Anterior cingulate cortex (tissue), 58 donors: ENCODE measurements around the gene FBRS.
"Not testable (repeated sequence)": the region's sequence is repeated elsewhere in the genome, so short reads cannot be mapped to it uniquely, and the experiment has no call there.

Experiments
- DNase-seq, 58 donors: peaks; one replicate each; lab custom pipeline; 2025; lab: John Stamatoyannopoulos, UW

Gene FBRS

GRCh38 chr16:30663038-30663437 is 4.8 kb downstream of the FBRS start:
- DNase-seq: no peak

- no peak for DNase-seq
Observed at GRCh38 chr16:30663820-30664219, 5.6 kb downstream of the FBRS start.

DNA sequence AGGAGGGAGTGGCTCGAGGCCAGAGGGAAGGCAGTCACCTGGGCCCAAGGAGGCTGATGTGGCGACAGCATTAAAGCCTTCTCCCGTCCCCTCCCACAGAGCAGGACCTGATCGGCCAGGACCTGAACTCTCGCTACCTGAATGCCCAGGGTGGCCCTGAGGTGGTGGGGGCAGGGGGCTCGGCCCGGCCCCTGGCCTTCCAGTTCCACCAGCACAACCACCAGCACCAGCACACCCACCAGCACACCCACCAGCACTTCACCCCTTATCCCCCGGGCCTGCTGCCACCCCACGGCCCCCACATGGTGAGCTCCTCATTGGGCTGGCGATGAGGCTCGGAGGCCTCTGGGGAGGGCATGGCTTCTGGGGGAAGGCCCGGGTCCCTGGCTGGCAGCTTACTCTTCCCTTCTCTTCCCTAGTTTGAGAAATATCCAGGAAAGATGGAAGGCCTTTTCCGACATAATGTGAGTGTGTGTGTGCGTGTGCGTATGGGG is 6.4 kb downstream of the FBRS start:
- DNase-seq: no peak

GRCh38 chr16:30665155-30665829 is 7.1 kb downstream of the FBRS start:
- no peak for DNase-seq

- DNase-seq: no peak
Observed at GRCh38 chr16:30665830-30666190, 7.6 kb downstream of the FBRS start.

DNA sequence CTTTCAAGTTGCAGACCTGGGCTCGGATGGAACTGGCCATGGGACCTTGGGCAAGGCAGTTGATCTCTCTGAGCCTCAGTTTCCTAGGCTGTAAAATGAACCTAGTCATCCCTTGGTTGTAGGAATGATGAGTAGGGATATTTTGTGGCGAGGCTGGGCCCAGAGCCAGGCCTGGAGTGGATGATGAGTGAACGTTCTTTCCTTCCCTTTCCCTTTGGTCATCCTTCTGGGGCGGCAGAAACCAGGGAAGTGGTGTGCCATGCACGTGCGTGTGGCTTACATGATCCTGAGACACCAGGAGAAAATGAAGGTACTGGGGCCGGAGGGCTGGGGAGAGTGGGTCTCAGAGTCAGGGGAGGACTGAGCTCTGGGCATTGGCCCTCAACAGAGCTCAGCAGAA is 8.4 kb downstream of the FBRS start:
- no peak for DNase-seq

DNA sequence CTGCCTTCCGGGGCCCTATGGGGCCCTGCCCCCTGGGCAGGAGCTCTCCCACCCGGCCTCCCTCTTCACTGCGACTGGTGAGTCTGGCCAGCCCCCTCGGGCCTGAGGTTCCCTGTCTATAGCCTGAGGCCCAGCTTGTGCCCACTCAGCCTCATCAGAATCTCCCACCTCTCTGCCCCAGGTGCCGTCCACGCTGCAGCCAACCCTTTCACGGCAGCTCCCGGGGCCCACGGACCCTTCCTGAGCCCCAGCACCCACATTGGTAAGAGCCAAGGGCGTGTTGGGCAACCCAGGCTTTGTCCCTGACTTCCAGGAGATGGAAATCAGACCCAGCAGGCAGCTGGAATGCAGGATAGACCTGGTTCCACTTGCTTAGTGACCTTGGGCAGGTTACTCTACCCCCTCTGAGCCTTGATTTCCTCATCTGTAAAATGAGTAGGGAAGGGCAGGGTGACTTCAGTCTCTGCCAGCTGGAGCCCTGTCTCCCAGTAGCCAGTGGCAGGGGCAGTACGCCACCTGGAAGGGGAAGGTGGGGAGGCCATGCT is 9.2 kb downstream of the FBRS start:
- DNase-seq: no peak

DNA sequence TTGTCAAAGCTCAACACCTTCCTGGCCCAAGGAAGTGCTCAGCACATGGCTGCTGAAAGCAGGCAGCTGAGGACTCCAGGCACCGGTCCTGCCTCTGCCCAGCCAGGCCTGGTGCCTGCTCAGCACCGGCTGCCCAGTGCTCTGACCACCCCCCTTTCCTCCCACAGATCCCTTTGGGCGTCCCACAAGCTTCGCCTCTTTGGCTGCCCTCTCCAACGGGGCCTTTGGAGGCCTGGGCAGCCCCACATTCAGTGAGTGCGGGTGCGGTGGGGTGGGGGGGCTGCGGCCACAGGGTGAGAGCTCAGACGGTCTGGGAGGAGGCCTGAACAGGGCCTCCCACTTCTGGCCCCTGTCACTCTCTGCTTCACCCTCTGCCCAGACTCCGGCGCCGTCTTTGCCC is 10.2 kb downstream of the FBRS start:
- DNase-seq: no peak

DNA sequence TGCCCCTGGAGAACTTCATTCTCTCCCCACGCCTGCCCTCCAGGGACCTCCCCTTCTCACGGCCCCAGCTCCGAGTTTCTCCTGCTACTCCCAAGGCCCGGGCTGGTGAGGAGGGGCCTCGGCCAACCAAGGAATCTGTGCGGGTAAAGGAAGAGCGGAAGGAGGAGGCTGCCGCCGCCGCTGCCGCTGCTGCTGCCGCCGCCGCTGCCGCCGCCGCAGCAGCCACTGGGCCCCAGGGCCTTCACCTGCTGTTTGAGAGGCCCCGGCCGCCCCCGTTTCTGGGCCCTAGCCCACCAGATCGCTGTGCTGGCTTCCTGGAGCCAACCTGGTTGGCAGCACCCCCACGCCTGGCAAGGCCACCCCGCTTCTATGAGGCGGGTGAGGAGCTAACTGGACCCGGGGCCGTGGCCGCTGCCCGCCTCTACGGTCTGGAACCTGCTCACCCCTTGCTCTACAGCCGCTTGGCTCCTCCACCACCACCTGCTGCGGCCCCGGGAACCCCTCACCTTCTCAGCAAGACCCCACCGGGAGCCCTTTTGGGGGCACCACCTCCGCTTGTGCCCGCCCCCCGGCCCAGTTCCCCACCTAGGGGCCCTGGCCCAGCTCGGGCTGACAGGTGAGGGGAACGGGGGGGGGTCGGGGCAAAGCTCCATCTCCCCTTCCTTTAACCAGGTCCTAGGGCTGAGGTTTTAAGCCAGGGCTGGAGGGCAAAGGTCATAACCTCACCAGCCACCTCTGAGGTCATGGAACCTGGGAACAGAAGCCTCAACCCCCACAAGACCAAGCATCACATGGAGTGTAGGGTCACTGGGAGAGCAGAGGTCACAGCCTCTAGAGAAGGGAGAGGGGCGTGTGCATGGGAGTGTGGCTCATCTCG is 11.0 kb downstream of the FBRS start:
- DNase-seq: no peak

DNA sequence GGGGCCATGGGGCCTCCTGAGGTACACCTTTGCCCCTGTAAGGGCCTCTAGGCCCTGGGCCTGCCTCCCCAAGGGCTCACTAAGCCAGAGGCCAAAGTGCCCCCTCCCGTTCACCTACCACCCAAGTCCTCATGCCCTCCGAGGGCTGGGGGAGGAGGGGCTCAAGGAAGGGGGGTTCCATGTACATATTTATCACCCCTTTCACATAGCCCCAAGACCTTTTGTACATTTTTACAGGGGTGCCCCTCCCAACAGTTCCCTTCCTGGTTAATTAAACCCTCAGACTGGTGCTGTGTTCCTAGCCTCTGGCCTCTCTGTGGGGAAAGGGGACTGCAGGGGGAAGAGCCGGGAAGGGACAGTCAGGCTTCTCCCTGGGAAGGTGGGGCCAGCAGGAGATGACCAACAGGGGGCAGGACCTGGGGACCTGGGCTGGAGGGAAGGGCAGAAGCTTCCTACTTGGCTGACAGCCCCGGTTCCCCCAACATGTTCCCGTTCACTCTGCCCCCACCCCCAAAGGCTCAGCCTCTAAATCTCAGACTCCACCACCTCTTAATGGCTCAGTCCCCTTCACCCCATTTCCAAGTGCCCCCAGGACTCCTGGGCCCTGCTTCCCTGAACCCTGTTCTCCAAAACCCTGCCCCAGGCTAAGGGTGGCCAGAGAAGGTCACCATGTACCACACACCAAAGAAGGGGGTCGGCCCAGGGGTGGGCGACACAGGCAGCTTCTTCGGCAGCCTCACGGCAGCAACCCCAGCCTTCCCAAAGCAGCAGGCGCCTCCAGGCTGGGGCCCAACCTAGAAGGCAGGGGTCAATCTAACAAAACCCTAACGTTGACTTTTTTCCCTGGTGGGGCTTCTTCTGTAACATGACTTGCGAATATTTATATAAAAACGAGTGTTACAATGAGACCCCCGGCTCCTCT is 11.9 kb downstream of the FBRS start:
- no peak for DNase-seq

- DNase-seq: no peak
Observed at GRCh38 chr16:30675143-30675542, 16.9 kb downstream of the FBRS start.

GRCh38 chr16:30677931-30678585 is 19.8 kb downstream of the FBRS start:
- no peak for DNase-seq

GRCh38 chr16:30678586-30678970 is 20.3 kb downstream of the FBRS start:
- no peak for DNase-seq

GRCh38 chr16:30680326-30680725 is 22.1 kb downstream of the FBRS start:
- DNase-seq: no peak

GRCh38 chr16:30688701-30689100 is 30.5 kb downstream of the FBRS start:
- DNase-seq: no peak

DNA sequence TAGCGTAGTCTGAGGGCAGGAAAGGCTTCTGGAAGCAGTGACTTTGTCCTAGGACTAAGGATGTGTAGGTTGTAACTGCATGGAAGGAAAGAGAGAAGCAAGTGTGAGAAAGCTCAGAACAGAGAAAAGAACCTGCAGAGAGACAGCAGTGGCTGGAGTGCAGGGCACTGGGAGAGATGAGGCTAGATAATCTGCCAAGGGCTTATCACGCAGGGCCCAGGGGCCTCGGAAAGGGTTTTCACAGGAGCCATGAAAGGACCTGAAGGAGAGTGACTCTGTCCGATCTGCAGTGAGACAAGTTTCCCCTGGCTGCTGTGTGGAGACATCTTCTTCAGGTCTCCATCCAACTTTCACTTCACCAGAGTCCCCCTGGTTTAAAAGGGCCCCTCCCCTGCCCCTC is 33.7 kb downstream of the FBRS start:
- no peak for DNase-seq

DNA sequence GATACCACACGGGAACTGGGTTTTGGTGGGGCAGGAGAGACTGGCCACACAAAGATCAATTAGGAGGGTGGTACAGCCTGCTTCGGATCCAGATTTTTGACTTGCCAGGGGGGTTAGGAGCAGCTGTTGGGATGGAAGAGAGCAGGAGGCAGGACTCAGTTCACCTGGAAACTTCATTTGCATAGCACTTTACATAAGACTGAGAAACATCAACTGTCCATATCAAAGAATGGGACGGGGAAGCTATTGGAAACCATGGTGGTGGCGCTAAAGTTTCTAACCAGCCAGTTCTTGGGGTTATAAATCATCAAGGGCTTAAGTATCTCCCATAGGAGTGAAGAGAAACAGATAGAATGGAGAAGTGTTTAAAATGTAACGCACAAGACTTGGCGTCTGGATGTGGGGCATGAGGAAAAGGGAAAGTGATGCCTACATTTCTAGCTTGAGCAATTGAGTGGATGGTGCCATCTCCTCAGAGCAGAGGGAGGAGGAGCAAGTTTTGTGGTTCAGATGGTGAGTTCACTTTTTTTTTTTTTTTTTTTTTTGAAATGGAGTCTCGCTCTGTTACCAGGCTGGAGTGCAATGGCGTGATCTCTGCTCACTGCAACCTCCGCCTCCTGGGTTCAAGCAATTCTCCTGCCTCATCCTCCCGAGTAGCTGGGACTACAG is 34.3 kb downstream of the FBRS start:
- no peak for DNase-seq

GRCh38 chr16:30694926-30695693 is 36.9 kb downstream of the FBRS start:
- no peak for DNase-seq

- not testable (repeated sequence) for DNase-seq
Observed at GRCh38 chr16:30696646-30697045, 38.4 kb downstream of the FBRS start.
